SIG-M5 treated with dmso at 0.1 percent for 504 hours (cell line): ENCODE measurements around the gene DTD1.
"Not testable (repeated sequence)": the region's sequence is repeated elsewhere in the genome, so short reads cannot be mapped to it uniquely, and the experiment has no call there.

Experiments used
- DNase-seq: peaks from one replicate; lab custom pipeline; 2025; ENCODE audit not compliant: unreplicated experiment; lab: John Stamatoyannopoulos, UW

The DTD1 gene

GRCh38 chr20:18738888-18739287 lies 151.0 kb downstream of the DTD1 start:
- no peak for DNase-seq

GRCh38 chr20:18739751-18740166 lies 151.9 kb downstream of the DTD1 start:
- DNase-seq = no peak

- no peak for DNase-seq
Observed at GRCh38 chr20:18740726-18741125, 152.9 kb downstream of the DTD1 start.

- DNase-seq = no peak
Observed at GRCh38 chr20:18742841-18743240, 155.0 kb downstream of the DTD1 start.

GRCh38 chr20:18743665-18744440 lies 156.0 kb downstream of the DTD1 start:
- DNase-seq = no peak

GRCh38 chr20:18747090-18747489 lies 159.2 kb downstream of the DTD1 start:
- no peak for DNase-seq

- DNase-seq = no peak
Observed at GRCh38 chr20:18748987-18749386, 161.1 kb downstream of the DTD1 start.

GRCh38 chr20:18749528-18749927 lies 161.7 kb downstream of the DTD1 start:
- no peak for DNase-seq

GRCh38 chr20:18750735-18751134 lies 162.9 kb downstream of the DTD1 start:
- no peak for DNase-seq

GRCh38 chr20:18754030-18754652 lies 166.3 kb downstream of the DTD1 start:
- no peak for DNase-seq

- DNase-seq = no peak
Observed at GRCh38 chr20:18754653-18755045, 166.8 kb downstream of the DTD1 start.

- not testable (repeated sequence) for DNase-seq
Observed at GRCh38 chr20:18760852-18761251, 173.0 kb downstream of the DTD1 start.

GRCh38 chr20:18767676-18768075 lies 179.8 kb downstream of the DTD1 start:
- DNase-seq = no peak

- no peak for DNase-seq
Observed at GRCh38 chr20:18773566-18773965, 185.7 kb downstream of the DTD1 start.

- DNase-seq = no peak
Observed at GRCh38 chr20:18774207-18774606, 186.4 kb downstream of the DTD1 start.

GRCh38 chr20:18775633-18776032 lies 187.8 kb downstream of the DTD1 start:
- no peak for DNase-seq

GRCh38 chr20:18778690-18779392 lies 191.0 kb downstream of the DTD1 start:
- no peak for DNase-seq

- no peak for DNase-seq
Observed at GRCh38 chr20:18780385-18781130, 192.7 kb downstream of the DTD1 start.

- no peak for DNase-seq
Observed at GRCh38 chr20:18781509-18781908, 193.7 kb downstream of the DTD1 start.

- no peak for DNase-seq
Observed at GRCh38 chr20:18783385-18783959, 195.6 kb downstream of the DTD1 start.

GRCh38 chr20:18787046-18787445 lies 199.2 kb downstream of the DTD1 start:
- DNase-seq = not testable (repeated sequence)
